Measurements from ENCODE around the gene MCCC2. TPM values are rescaled to one million over a fixed set of nuclear protein-coding genes. Genes with fewer than 3 reads are reported as not detected.

MCCC2 gene
- total and polyA plus RNA-seq, 2 of the 13 experiments (the other 11 are each of a cell fraction or from before 2014, with no cell fraction given) = 44.8 to 83.6 TPM

GRCh38 chr5:71586052-71586940 lies 844 bp upstream of the MCCC2 start (continued):
- TF ChIP-seq TMF1 (CRISPR knock-in tag; IDR thresholded peaks at IDR 0.05; ENCODE audit: low read depth) (peak; percentile 17; the same call in 1 of the 2 replicates), SAP130 (CRISPR knock-in tag; IDR thresholded peaks at IDR 0.05; ENCODE audit: low read depth) (0 out of 2 replicates have a peak, but pooled peaks have one; percentile 45), JDP2 (CRISPR knock-in tag; IDR thresholded peaks at IDR 0.05; ENCODE audit: borderline replicate concordance) (no peak), ATF2 (CRISPR knock-in tag; IDR thresholded peaks at IDR 0.05) (no peak), ARNTL (CRISPR knock-in tag; IDR thresholded peaks at IDR 0.05) (peak; percentile 18; the same call in 1 of the 2 replicates), ZNF280D (CRISPR knock-in tag; IDR thresholded peaks at IDR 0.05) (0 out of 2 replicates have a peak, but pooled peaks have one; percentile 49), SRY (CRISPR knock-in tag; IDR thresholded peaks at IDR 0.05) (peak; percentile 47; the same call in 1 of the 2 replicates), FUBP1 (CRISPR knock-in tag; IDR thresholded peaks at IDR 0.05; ENCODE audit: borderline replicate concordance) (no peak), GTF3A (CRISPR knock-in tag; conservative IDR thresholded peaks at IDR 0.05) (0 out of 2 replicates have a peak, but pooled peaks have one; percentile 9), PAF1 (CRISPR knock-in tag; IDR thresholded peaks at IDR 0.05) (no peak), TFDP1 (CRISPR knock-in tag; IDR thresholded peaks at IDR 0.05; ENCODE audit: borderline replicate concordance) (0 out of 2 replicates have a peak, but pooled peaks have one; percentile 5), MXD4 (CRISPR knock-in tag; IDR thresholded peaks at IDR 0.05) (peak; percentile 45; the same call in 1 of the 2 replicates), ZSCAN20 (CRISPR knock-in tag; IDR thresholded peaks at IDR 0.05; ENCODE audit: borderline replicate concordance) (0 out of 2 replicates have a peak, but pooled peaks have one; percentile 30), POLR2A (IDR thresholded peaks at IDR 0.05; ENCODE audit: insufficient read depth in 1 of 2, low read depth in 2 of 2, low read length in 2 of 2) (peak in 1 of 2 experiments; percentile 61; a peak in 2 of 4 replicates), DRAP1 (CRISPR knock-in tag; IDR thresholded peaks at IDR 0.05) (peak; percentile 69), POLR2G (IDR thresholded peaks at IDR 0.05; ENCODE audit: low read depth, low read length) (peak; percentile 49), ZNF605 (CRISPR knock-in tag; IDR thresholded peaks at IDR 0.05) (peak; percentile 65; the same call in 1 of the 2 replicates), BORCS8-MEF2B (CRISPR knock-in tag; IDR thresholded peaks at IDR 0.05) (no peak), KMT2B (CRISPR knock-in tag; IDR thresholded peaks at IDR 0.05) (peak; percentile 80), ELF1 (CRISPR knock-in tag; IDR thresholded peaks at IDR 0.05) (no peak), PHF8 (CRISPR knock-in tag; IDR thresholded peaks at IDR 0.05) (peak; percentile 45; the same call in 1 of the 2 replicates), ZNF549 (CRISPR knock-in tag; IDR thresholded peaks at IDR 0.05) (no peak)

All from HepG2 (cell line).